GM18909 (cell line): Measurements from ENCODE around the gene CPSF2.
A peak's percentile ranks its signal among the peaks of the same experiment; 100 is the strongest.

Source experiments
- ATAC-seq: cut with Tn5 transposase; IDR thresholded peaks from one replicate; pipeline ENCODE4 v1.9.1; 2021; ENCODE audit warnings: mild to moderate bottlenecking; ENCODE audit not compliant: unreplicated experiment, poor library complexity

CPSF2 gene

DNA sequence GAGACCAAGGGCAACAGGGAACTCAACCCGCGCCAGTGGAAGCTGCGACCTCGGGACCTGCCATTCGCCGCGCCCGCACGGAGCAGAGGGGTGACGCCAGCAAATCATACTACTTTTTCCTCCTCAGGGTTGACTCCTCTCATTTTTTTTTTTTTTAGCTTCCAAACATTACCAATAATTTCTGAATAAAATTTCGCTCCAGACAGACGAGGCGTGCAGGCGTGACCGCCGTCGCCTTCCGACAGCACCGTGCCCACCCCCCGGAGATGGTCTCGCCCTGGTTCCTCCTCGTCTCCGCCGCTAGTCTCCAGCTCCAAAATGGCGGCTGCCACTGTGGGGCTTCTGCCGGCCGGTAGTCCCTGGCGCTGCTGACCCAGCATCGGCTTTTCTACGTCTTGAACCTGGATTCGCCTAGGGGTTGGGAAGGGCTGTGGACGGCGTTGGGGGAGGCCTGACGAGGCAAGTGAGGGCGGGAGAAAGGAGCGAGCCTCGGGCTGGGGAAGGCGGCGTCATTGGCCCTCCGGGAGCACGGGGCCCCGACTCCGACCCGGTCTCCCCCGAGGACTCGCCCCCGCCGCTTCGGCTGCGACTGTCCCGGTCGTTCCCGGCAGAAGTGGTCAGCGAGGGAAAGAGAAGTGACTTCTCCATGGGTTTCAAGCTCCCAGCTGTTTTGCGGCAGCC lies at the start of gene CPSF2, which contains the start of gene NDUFB1:
TSS of gene CPSF2 (plus strand) at position 300 of the 681 bp plus-strand sequence. CDS start 9,016 bp downstream, outside the sequence.
TSS of gene NDUFB1 (minus strand) at position 37 of the 681 bp plus-strand sequence. CDS start 4,069 bp downstream, outside the sequence.
- ATAC-seq = peak; percentile 89

DNA sequence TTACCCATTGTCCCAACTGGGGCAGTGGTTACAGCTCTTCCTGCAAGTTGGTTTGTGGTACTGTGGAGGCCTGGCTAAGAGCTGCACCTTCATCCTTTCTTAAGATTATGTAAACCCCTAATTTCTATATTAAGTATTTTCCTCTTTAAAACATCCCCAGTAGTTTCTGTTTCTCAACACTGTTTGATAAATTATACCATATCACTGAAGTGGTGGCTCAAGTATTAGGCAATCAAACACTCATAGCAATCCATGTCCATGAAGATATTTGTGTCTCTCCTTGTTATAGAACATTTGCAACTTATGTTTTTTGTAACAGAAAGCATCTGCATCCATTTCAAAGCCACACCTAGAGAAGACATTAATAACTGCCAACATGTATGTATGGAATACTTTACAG lies 47.2 kb upstream of the CPSF2 start:
- no peak for ATAC-seq

DNA sequence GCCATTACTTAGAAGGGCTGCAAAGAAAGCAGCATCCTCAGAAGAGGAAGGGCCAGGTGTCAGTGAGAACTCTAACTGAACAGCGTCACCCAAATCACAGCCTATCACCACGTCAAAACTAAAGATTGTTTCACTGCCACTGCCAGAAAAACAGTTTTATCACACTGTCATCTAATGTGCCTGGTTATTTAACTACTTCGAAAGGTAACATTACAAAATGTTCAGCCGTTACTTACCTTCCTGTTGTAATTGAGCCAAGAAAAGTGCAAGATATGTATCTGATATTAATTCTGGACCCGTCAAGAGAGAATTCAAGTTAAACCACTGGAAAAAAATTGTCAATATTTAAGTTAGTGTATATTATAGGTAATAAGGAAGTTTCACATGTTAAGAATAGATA lies 33.3 kb upstream of the CPSF2 start:
- no peak for ATAC-seq

DNA sequence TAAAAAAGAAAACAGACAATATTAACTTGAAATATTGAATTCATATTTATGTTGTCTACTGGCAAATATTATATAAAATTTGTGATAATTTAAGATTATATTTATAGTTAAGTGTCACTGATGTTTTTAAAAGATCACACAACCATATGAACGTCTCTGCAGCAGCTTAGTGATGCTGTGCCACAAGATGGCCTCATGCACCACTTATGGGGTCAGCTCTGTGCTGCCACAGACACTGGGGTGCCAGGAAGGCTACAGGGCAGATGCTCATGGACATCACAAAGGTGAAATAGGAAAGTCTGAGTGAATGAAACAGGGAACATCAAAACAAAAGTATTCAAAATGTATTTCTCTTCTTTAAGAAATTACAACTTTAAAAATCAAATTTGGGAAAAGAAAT lies 28.4 kb upstream of the CPSF2 start:
- no peak for ATAC-seq

DNA sequence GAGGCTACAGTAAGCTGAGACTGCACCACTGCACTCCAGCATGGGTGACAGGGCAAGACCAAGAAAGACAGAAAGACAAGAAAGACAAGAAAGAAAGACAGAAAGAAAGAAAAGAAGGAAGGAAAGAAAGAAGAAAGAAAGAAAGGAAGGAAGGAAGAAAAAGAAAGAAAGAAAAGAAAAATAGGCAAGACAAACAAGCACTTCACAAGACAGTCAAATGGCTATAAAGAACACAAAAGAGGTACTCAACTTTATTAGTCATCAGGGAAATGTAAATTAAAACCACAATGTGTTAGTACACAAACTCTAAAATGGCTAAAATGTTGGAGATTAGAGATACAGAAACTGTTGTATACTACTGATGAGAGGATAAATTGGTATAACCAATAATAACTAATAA lies 22.0 kb upstream of the CPSF2 start:
- no peak for ATAC-seq

DNA sequence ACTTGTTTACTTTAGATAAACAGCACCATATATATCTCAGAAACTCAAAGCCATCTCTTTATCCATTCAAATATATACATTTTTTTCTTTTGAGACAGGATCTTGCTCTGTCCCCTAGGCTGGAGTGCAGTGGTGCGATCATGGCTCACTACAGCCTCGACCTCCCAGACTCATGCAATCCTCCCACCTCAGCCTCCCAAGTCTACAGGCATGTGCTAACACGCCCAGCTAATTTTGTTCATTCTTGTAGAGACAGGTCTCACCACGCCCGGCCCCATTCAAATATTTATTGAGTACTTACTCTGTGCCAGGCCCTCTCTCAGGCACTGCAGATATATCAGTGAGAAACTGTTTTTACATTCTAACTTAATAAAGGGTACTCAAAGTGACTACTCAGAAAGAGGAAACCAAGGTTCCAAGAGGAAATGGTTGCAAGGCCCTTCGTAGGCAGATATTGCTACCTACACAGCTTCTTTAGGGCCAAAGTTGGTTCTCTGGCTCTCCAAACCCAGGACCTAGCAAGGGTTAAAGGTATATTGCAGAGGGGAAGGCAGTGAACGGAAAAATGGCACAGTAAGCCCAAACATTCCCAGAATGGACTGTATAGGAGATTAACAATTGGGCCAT lies 18.3 kb upstream of the CPSF2 start:
- no peak for ATAC-seq

DNA sequence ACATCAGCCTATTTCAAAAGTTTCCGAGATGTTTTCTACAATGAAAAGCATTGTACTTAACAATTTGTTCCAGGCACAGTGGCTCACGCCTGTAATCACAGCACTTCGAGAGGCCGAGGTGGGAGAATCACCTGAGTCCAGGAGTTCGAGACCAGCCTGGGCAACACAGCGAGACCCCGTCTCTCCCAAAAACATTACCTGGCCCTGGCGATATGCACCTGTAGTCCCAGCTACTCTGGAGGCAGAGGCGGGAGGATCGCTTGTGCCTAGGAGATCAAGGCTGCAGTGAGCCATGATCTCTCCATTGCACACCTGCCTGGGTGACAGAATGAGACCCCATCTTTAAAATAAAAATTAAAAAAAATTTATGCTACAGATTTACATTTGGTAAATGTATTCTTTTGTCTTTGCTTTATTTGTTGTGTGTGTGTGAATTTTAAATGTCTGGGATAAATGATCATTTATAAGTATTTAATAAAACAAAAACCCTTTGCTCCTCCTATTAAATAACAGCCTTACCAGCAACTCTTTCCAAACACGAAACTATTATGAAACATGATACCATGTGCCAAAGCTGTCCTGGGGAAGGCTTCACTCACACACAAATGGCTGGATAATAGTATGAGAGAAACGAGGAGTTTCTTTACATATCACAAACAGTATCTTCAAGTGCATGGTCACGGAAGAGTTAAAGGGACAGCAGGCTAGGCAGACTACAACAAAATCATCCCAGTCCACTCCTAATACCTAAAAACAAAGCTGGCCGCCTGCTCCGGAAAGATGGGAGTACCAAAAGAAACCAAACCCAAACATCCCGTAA lies 16.5 kb upstream of the CPSF2 start:
- ATAC-seq = no peak

DNA sequence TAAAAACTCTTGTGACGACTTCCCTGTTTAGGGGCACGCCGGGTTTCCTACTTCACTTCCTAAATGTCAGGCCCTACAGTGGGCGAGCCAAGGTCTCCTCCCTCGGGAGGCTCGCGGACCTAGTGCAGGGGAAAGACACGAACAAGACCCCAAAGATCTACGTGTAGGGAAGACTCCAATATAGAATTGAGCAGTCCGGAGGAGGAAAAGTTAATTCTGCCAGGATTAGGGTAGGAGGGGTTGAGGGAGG lies 16.0 kb upstream of the CPSF2 start:
- peak; percentile 13 for ATAC-seq

DNA sequence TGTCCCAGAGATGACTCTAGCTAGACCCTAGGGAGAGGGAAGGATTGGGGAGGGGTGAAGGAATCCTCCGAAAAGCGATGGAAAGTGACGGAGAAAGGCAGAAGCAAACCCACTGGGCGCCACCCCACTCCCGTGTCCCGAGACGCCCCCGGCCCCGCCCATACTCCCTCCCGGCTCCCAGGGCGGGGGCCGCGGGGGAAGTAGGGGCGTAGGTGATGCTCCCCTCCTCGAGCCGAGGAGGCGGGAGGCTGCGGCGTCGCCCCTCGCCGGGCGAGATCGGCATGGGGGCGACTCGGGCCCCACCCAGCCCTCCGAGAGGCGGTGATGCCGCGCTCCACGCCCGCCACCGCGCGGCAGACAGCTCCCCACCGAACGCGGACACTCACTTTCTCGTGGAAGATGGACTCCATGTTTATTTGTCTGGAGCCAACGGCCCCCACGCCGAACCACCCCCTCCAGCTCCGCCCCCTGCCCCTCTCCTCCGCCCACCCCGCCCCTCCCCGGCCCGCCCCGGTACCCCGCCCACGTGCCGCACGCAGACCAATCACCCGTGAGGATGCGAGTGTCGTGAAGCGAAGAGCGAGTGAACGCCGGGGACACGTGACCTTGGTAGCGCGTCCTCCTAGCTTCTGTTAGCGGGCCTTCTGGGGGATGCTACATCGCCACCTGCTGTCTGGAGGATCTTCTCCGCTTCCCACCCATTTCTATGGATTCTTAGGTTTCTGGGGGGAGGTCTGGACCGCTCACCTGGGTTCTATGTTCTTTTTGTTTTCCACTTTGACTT lies 15.4 kb upstream of the CPSF2 start, which contains the start of gene ATXN3:
TSS of gene ATXN3 (minus strand) at position 440 of the 784 bp plus-strand sequence. CDS start at position 410, 30 bp downstream.
- peak; percentile 89 for ATAC-seq

DNA sequence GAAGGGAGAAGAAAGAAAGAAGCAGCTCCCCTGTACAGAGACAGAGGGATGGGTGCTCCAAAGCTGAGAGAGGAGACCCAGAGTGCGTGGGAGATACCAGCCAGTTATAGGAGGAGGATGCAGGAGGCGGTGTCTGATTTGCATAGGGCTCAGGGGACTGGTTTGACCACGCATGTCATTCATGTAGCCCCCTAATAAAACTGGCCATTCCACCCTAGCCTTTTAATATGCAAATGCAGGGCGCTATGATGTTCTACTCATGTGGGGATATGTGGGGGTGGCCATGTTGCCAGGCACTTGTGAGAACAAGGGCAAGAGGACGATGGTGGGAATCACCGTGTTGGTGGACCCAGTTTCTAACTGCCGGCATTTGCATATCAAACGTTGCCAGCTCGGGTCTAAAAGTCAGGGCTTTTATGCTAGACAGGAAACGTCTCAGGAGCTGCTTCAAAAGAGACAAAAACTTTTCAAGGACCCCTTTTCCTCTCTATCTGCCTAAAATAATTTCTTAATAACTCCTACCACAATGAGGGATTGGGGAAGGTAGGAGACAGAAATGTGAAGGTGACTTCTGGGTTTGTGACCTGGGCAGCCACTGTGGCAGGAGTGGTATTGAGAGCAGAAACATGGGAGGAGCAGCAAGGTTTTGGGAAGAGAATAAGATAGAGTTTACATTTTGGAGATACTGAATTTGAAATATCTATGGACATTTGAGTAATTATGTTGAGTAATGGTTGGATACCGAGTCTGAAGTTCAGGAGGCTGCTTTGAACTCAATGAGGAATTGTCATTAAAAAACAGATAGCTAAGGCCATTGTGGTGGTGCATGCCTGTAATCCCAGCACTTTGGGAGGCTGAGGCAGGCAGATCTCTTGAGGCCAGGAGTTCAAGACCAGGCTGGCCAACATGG lies 13.2 kb upstream of the CPSF2 start:
- no peak for ATAC-seq

DNA sequence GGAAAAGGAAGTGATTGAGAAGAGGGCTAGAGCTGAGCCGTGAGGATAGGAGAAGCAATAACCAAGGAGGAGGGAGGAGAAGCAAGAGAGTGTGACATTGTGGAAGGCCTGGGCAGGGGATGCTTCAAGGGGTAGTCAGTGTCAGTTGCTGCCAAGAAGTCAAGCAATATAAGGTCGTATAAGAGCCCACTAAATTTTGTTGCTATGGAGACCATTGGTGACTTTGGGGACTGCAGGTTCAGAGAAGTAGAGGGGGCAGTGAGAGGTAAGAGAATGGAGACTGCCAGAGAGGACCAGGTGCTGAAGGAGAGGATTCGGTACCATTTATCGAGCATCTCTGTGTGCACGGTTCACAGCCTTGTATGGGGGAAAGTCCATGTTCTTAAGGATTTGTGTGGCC lies 12.3 kb upstream of the CPSF2 start:
- ATAC-seq = no peak

DNA sequence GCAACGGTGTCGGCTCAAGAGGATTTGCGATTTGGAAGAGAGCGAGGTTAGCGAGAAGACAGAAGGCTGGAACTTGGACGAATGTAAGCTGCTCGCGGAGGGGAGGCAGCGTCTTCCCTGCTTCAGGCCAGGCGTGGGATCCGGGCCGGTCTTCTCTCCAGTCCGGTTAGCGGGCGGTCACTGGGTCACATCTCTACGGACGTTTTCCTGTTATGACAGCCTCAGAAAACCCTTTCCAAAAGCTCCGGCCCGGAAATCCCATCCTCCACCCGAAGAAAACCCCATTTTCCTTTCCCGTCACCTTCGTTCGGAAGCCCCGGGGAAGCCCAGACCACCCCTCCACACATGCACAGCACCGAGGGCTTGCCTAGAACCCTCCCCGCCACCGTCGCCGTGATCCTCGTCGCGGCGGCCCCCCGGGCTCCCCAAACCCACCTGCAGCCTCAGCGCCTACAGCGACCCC lies 531 bp upstream of the CPSF2 start:
- peak; percentile 3 for ATAC-seq

DNA sequence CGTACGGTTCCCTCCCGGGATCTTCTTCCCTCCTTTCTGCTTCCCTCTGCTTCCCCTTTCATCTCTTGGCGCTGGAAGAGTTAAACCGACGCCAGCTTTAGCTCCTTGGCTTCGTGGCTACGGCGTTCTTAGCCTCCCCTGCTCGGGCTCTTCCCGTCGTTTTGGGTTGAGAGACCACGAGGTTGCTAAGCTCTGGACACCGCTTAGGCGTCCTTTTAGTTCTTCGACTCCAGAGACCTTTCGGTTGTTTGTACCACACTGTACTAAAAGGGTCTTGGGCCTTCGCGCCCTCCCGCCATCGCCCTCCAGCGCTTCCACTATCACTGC lies 545 bp downstream of the CPSF2 start:
- ATAC-seq = peak; percentile 14

DNA sequence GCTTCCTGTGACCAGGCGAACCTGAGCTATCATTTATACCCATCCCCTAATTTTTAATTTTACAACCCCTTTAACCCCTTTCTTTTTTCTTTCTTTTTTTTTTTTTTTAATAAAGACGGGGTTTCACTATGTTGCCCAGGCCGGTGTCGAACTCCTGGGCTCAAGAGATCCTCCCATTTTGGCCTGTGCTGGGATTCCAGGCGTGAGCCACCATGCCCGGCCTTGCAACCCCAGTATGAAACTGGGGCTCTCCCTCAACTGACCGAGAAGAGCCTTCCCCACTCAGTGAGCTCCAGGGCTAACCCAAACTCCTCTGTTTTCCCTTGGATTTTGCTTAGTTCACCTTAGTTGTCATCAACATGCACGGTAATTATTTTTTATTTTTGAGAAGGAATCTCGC lies 992 bp downstream of the CPSF2 start:
- no peak for ATAC-seq

DNA sequence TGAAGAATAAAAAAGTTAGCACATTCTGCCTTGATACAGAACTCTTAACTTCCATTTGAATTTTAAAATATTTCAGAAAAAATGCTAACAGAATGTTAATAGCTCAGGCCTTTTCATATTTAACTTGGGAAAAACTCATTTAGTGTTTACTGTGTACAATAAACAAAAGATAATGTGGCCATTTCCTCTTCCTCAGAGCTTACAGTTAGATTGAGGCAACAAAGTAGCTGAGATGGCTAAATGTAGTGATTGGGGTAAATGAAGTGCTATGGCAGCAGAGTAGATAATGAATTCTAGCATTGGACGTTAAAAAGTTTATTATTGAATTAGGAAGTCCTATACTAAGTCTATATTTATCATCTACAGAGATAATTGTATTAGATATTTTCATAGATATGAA lies 12.7 kb downstream of the CPSF2 start:
- ATAC-seq = no peak

DNA sequence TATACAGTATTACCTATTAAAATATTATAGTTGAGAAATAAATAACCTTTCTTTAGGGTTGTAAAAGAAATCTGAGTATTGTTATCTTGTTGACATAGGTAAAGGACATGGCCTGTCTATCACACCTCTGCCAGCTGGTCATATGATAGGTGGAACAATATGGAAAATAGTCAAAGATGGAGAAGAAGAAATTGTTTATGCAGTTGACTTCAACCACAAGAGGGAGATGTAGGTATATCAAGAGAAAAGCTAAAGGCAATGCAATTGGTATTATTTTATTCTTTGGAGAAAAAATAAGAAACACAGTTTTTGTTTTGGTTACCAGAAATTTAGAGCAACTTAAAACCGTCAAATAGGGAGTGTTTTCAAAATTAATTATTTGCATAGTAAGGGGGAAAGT lies 13.5 kb downstream of the CPSF2 start:
- no peak for ATAC-seq

DNA sequence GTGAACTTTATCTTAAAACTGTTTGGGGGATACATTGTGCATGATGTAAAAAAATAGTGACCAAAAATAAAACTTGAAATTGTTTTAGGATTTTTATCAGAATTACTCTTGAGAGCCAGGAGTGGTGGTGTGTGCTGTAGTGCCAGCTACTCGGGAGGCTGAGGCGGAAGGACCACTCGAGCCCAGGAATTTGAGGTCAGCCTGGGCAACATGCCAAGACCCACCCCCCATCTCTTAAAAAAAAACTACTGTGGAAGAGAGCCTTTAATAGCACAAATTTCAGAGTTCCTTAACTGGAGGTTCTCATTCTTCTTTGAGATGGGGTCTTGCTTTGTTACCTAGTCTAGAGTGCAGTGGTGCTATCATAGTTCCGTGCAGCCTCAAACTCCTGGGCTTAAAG lies 21.5 kb downstream of the CPSF2 start:
- no peak for ATAC-seq

DNA sequence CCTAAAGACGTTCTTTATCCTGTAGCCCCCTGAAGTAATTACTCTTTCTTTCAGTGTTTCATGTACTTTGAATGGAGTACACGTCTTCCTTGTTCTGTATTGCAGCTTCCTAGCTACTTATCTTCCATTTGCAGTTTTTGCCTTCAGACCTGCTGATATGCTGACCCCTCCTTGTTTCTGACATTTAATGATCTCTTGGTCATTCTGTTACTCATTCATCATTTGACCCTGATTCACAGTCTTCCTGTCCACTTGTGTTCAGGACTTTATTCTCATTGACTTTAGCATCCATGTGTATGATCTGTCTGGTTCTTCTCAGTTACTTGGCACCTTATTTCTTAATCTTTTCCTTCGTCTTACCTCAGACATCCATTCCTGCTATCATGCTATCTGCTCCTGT lies 22.2 kb downstream of the CPSF2 start:
- no peak for ATAC-seq

DNA sequence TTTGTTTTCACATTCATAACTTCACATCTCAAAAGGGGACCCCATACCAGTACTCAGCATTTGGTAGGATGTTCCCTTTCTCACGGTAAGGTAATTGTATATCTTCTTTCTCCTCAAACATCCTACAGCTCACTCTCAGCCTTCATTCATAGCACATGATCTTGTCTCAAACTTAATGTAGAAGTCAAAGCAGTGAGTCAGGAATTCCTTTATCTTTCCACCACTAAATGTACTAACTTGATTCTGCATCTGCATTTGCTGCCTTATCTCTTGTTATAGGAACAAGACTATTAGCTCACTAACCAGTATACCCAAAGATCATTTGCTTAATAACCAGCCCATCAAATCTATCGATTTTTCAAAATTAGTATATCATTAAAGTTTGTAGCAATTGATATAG lies 22.9 kb downstream of the CPSF2 start:
- no peak for ATAC-seq

DNA sequence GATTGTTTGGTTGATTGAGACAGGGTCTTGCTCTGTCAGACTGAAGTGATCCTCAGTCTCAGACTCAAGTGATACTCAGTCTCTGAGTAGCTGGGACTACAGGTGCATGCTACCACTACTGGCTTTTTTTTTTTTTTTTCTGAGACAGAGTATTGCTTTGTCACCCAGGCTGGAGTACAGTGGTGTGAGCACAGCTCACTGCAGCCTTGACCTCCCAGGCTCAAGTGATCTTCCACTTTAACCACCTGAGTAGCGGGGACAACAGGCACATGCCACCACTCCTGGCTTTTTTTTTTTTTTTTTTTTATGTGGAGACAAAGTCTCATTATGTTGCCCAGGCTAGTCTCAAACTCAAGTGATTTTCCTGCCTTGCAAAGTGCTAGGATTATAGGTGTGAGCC lies 31.8 kb downstream of the CPSF2 start:
- ATAC-seq = no peak
